Spleen (tissue), 7 donors: ENCODE measurements around the gene CMIP.

Source experiments
- CTCF ChIP-seq, 11 experiments: fragments of 200-600 bp in 7 of 11; fragments of 450-650 bp in 4 of 11; sonication (generic) in 4 of 11; IDR thresholded peaks in 8 of 11; conservative IDR thresholded peaks in 3 of 11; 1 replicate in 7 of 11; 2 replicates in 4 of 11; pipeline versions ENCODE4 v1.4.0 to v1.8.0; 2016 to 2021; ENCODE audit warnings: antibody characterized with exemption in 11 of 11, inconsistent platforms in 4 of 11, mild to moderate bottlenecking in 1 of 11
- POLR2A ChIP-seq, 3 donors: fragments of 450-650 bp; IDR thresholded peaks; one replicate each; pipeline ENCODE4 v1.5.1; 2017; ENCODE audit warnings: antibody characterized with exemption in 3 of 3, mild to moderate bottlenecking in 1 of 3
- POLR2AphosphoS5 ChIP-seq, 3 donors: sonication (generic); formaldehyde crosslinking; IDR thresholded peaks; one replicate each; pipeline ENCODE4 v1.5.1; 2017; ENCODE audit warnings: antibody characterized with exemption in 3 of 3
- donor health status: DM: no; HTN: no; CAD: no; lungs with moderate emphysema.
- donor health status: DM: no; HTN: no; CAD: no.
- donor health status: DM: no; HTN: no; CAD: no.

- TF ChIP-seq POLR2A (IDR thresholded peaks at IDR 0.05) (no peak), CTCF (IDR thresholded peaks at IDR 0.05 in 8 of 11, conservative IDR thresholded peaks at IDR 0.05 in 3 of 11) (no peak), POLR2AphosphoS5 (IDR thresholded peaks at IDR 0.05) (no peak)
Observed at GRCh38 chr16:81744911-81745310, 300.3 kb downstream of the CMIP start.
